Endodermal cell (in vitro differentiated cells): ENCODE results near the gene SPOUT1. TPM values are rescaled to one million over a fixed set of nuclear protein-coding genes. Genes with fewer than 3 reads are reported as not detected.
A peak's percentile ranks its signal among the peaks of the same experiment; 100 is the strongest.

Experiments
- DNase-seq: peaks from one replicate; pipeline ENCODE4 v3.0.0-alpha.2; 2017
- H3K27ac ChIP-seq: 2 replicates; pipeline ENCODE4 v1.5.1; 2013; ENCODE audit warnings: mild to moderate bottlenecking, low read depth, low read length, moderate library complexity
- H3K27me3 ChIP-seq: 2 replicates; pipeline ENCODE4 v1.6.1; 2013; ENCODE audit warnings: mild to moderate bottlenecking, low read length, moderate library complexity; ENCODE audit not compliant: insufficient read depth, control insufficient read depth, poor library complexity, severe bottlenecking
- H3K36me3 ChIP-seq: 2 replicates; pipeline ENCODE4 v1.7.0; 2013; ENCODE audit warnings: mild to moderate bottlenecking, low read length, moderate library complexity; ENCODE audit not compliant: control insufficient read depth, insufficient read depth
- H3K4me1 ChIP-seq: one replicate; pipeline ENCODE4 v1.7.0; 2013; ENCODE audit warnings: low read length; ENCODE audit not compliant: control insufficient read depth, insufficient read depth
- H3K4me3 ChIP-seq: 2 replicates; pipeline ENCODE4 v1.5.1; 2013; ENCODE audit warnings: mild to moderate bottlenecking, low read length, moderate library complexity
- H3K9ac ChIP-seq: 2 replicates; pipeline ENCODE4 v1.6.1; 2013; ENCODE audit warnings: mild to moderate bottlenecking, low read length, moderate library complexity; ENCODE audit not compliant: poor library complexity, severe bottlenecking; ENCODE audit errors: extremely low read depth
- H3K9me3 ChIP-seq: 2 replicates; pipeline ENCODE4 v1.6.1; 2013; ENCODE audit warnings: mild to moderate bottlenecking, low read length, moderate library complexity; ENCODE audit not compliant: control insufficient read depth
- H3K27ac Mint-ChIP-seq: 2 replicates; pipeline ENCODE4 v1.8.0; 2020; ENCODE audit warnings: mixed read lengths
- H3K27me3 Mint-ChIP-seq: 2 replicates; pipeline ENCODE4 v1.8.0; 2021; ENCODE audit warnings: mild to moderate bottlenecking, mixed read lengths; ENCODE audit not compliant: insufficient read depth
- H3K36me3 Mint-ChIP-seq: 2 replicates; pipeline ENCODE4 v1.8.0; 2020; ENCODE audit warnings: low read depth, mixed read lengths
- H3K4me1 Mint-ChIP-seq: 2 replicates; pipeline ENCODE4 v1.8.0; 2020; ENCODE audit warnings: mixed read lengths
- H3K4me3 Mint-ChIP-seq: 2 replicates; pipeline ENCODE4 v1.8.0; 2020; ENCODE audit warnings: mild to moderate bottlenecking, moderate library complexity, mixed read lengths
- H3K9me3 Mint-ChIP-seq: 2 replicates; pipeline ENCODE4 v1.8.0; 2020; ENCODE audit warnings: mild to moderate bottlenecking, mixed read lengths
- CTCF ChIP-seq: fragments of 200-600 bp; sonication (generic); conservative IDR thresholded peaks from 2 replicates; pipeline ENCODE4 v1.5.0; 2021; ENCODE audit warnings: antibody characterized with exemption, mild to moderate bottlenecking
- WGBS, 2 experiments: methylation state at CpG; one replicate each; pipeline versions ENCODE4 v1.1.5 to v1.1.7; 2013; ENCODE audit warnings: missing lambda C conversion rate in 2 of 2, mixed read lengths in 1 of 2; ENCODE audit not compliant: insufficient coverage in 1 of 2, insufficient read length in 1 of 2; 5-methylcytosine and 5-hydroxymethylcytosine counted together
- total RNA-seq, 2 donors: library from RNA; stranded (reverse); fragmentation: NEBNext Ultra II Directional in 1 of 2; extraction: Animal tissue kit (Norgen Biotek cat#: 25700) in 1 of 2; gene quantifications; 2 replicates in 1 of 2; 3 replicates in 1 of 2; pipeline ENCODE4 v1.2.1, GENCODE V29; 2021

The SPOUT1 gene
- total RNA-seq, 2 donors from 2014 or later: 66.9 to 86.5 TPM

GRCh38 chr9:128828719-128829452 lies 708 bp downstream of the SPOUT1 start:
- no peak overlapping the region for H3K27ac ChIP-seq
- peak overlapping the region; percentile 89 for H3K4me3 ChIP-seq
- peak overlapping the region; percentile 88 for H3K4me3 Mint-ChIP-seq

GRCh38 chr9:128828267-128828666 lies 1.3 kb downstream of the SPOUT1 start:
- Mint-ChIP-seq H3K36me3 (peaks cover 52% of the 10 kb centered on the region), H3K4me1 (peaks cover 6% of the 10 kb centered on the region), H3K4me3 (peak overlapping the region; percentile 88), H3K27me3 (no peaks in the 10 kb centered on the region), H3K27ac (peak overlapping the region; percentile 2), H3K9me3 (no peaks in the 10 kb centered on the region)
- WGBS, 2 experiments: 93 to 99% methylated on average over 8 of the region's 8 CpGs
- no peak for TF ChIP-seq CTCF
- peaks cover 3% of the 10 kb centered on the region for H3K4me1 ChIP-seq
- no peak overlapping the region for H3K27ac ChIP-seq
- no peaks in the 10 kb centered on the region for H3K27me3 ChIP-seq
- H3K36me3 ChIP-seq: peaks cover 39% of the 10 kb centered on the region
- no peaks in the 10 kb centered on the region for H3K9me3 ChIP-seq
- no peak overlapping the region for H3K9ac ChIP-seq
- DNase-seq: no peak
- H3K4me3 ChIP-seq: peak overlapping the region; percentile 89

More at GRCh38 chr9:128828719-128829452, 708 bp downstream of the SPOUT1 start:
- no peaks in the 10 kb centered on the region for H3K9me3 ChIP-seq
- H3K4me1 Mint-ChIP-seq: peaks cover 6% of the 10 kb centered on the region
- peak overlapping the region; percentile 81 for H3K9ac ChIP-seq
- no peak for DNase-seq
- H3K4me1 ChIP-seq: peaks cover 3% of the 10 kb centered on the region
- H3K36me3 ChIP-seq: peaks cover 39% of the 10 kb centered on the region
- TF ChIP-seq CTCF: peak; percentile 2
- peak overlapping the region; percentile 94 for H3K27ac Mint-ChIP-seq
- WGBS, 2 experiments: 39 to 47% methylated on average over 13 to 18 of the region's 18 CpGs
- H3K27me3 Mint-ChIP-seq: no peaks in the 10 kb centered on the region
- H3K27me3 ChIP-seq: no peaks in the 10 kb centered on the region
- peaks cover 57% of the 10 kb centered on the region for H3K36me3 Mint-ChIP-seq
- no peaks in the 10 kb centered on the region for H3K9me3 Mint-ChIP-seq

- no peaks in the 10 kb centered on the region for H3K9me3 Mint-ChIP-seq
Measured at GRCh38 chr9:128825923-128826700, 3.5 kb downstream of the SPOUT1 start.

More at GRCh38 chr9:128825923-128826700, 3.5 kb downstream of the SPOUT1 start:
- no peak overlapping the region for H3K9ac ChIP-seq
- H3K4me3 ChIP-seq: no peak overlapping the region
- H3K27ac Mint-ChIP-seq: no peak overlapping the region
- peaks cover 6% of the 10 kb centered on the region for H3K4me1 Mint-ChIP-seq
- TF ChIP-seq CTCF: peak; percentile 41
- peaks cover 3% of the 10 kb centered on the region for H3K4me1 ChIP-seq
- peaks cover 49% of the 10 kb centered on the region for H3K36me3 ChIP-seq
- H3K9me3 ChIP-seq: no peaks in the 10 kb centered on the region
- no peak overlapping the region for H3K27ac ChIP-seq
- H3K27me3 Mint-ChIP-seq: no peaks in the 10 kb centered on the region
- no peak overlapping the region for H3K4me3 Mint-ChIP-seq
- WGBS, 2 experiments: 94 to 97% methylated on average over 10 to 22 of the region's 22 CpGs
- DNase-seq: peak; percentile 75
- H3K27me3 ChIP-seq: no peaks in the 10 kb centered on the region
- H3K36me3 Mint-ChIP-seq: peaks cover 58% of the 10 kb centered on the region
